SK-N-SH (cell line): ENCODE measurements around the gene CTPS1. TPM values are rescaled to one million over a fixed set of nuclear protein-coding genes. Genes with fewer than 3 reads are reported as not detected.

Experiments
- CTCF ChIA-PET: fragments of 300-600, 350-600 bp; formaldehyde crosslinking; extraction: SDS; loops from one replicate; lab custom pipeline; 2021; lab: Yijun Ruan, JAX
- POLR2A ChIA-PET: fragments of 350-600 bp; sonication (Branson Sonifier 250); formaldehyde crosslinking; extraction: SDS; loops from one replicate; lab custom pipeline; 2020; ENCODE audit warnings: antibody characterized with exemption, inconsistent platforms; lab: Yijun Ruan, JAX
- DNase-seq: peaks from one replicate; pipeline ENCODE4 v3.0.0; 2012
- H2AFZ ChIP-seq: fragments of 200-600 bp; sonication (generic); 2 replicates; pipeline ENCODE4 v1.8.1; 2016; ENCODE audit warnings: antibody characterized with exemption, mild to moderate bottlenecking, low read depth
- H3F3A ChIP-seq: fragments of 200-600 bp; sonication (generic); replicated peaks from 2 replicates; pipeline ENCODE3; 2016; ENCODE audit warnings: antibody characterized with exemption, mild to moderate bottlenecking; ENCODE audit not compliant: insufficient read depth
- H3K27ac ChIP-seq, 2 experiments: fragments of 200-500 bp in 1 of 2; fragments of 200-600 bp in 1 of 2; sonication (Bioruptor generic) in 1 of 2; sonication (generic), shearing (Covaris generic) in 1 of 2; 2 replicates each; pipeline versions ENCODE4 v1.5.1 to v1.6.1; 2014 to 2016; ENCODE audit warnings: low read depth in 2 of 2, inconsistent platforms in 1 of 2, low read length in 1 of 2, mild to moderate bottlenecking in 1 of 2, mixed read lengths in 1 of 2
- H3K27me3 ChIP-seq: fragments of 200-600 bp; sonication (generic), shearing (Covaris generic); 2 replicates; pipeline ENCODE4 v1.6.1; 2016; ENCODE audit warnings: mixed run types; ENCODE audit not compliant: insufficient read depth
- H3K36me3 ChIP-seq, 2 experiments: fragments of 200-500 bp in 1 of 2; fragments of 200-600 bp in 1 of 2; sonication (Bioruptor generic) in 1 of 2; sonication (generic) in 1 of 2; replicated peaks in 1 of 2; 2 replicates each; pipeline versions ENCODE3 to v1.5.1; 2014 to 2016; ENCODE audit warnings: low read length in 1 of 2, mild to moderate bottlenecking in 1 of 2; ENCODE audit not compliant: insufficient read depth in 2 of 2, control insufficient read depth in 1 of 2
- H3K4me1 ChIP-seq, 2 experiments: fragments of 200-500 bp in 1 of 2; fragments of 200-600 bp in 1 of 2; sonication (Bioruptor generic) in 1 of 2; sonication (generic), shearing (Covaris generic) in 1 of 2; 2 replicates each; pipeline versions ENCODE4 v1.5.1 to v1.6.1; 2014 to 2016; ENCODE audit warnings: low read depth in 1 of 2, low read length in 1 of 2, mixed run types in 1 of 2; ENCODE audit not compliant: insufficient read depth in 2 of 2, control insufficient read depth in 1 of 2
- H3K4me2 ChIP-seq: fragments of 200-600 bp; sonication (generic), shearing (Covaris generic); 2 replicates; pipeline ENCODE4 v1.6.1; 2017; ENCODE audit warnings: mixed run types
- H3K4me3 ChIP-seq, 2 experiments: fragments of 200-500 bp in 1 of 2; fragments of 200-600 bp in 1 of 2; sonication (Bioruptor generic) in 1 of 2; sonication (generic), shearing (Covaris generic) in 1 of 2; 2 replicates each; pipeline versions ENCODE4 v1.5.1 to v1.8.1; 2014 to 2016; ENCODE audit warnings: low read depth in 2 of 2, inconsistent platforms in 1 of 2, low read length in 1 of 2, mild to moderate bottlenecking in 1 of 2, mixed read lengths in 1 of 2, moderate library complexity in 1 of 2
- H3K79me2 ChIP-seq: fragments of 200-600 bp; sonication (generic); 2 replicates; pipeline ENCODE4 v1.8.1; 2017; ENCODE audit warnings: mild to moderate bottlenecking; ENCODE audit not compliant: insufficient read depth
- H3K9ac ChIP-seq: fragments of 200-600 bp; sonication (generic); 2 replicates; pipeline ENCODE4 v1.6.1; 2017; ENCODE audit warnings: mixed run types
- H3K9me2 ChIP-seq: fragments of 200-600 bp; sonication (generic); 2 replicates; pipeline ENCODE4 v1.6.1; 2017; ENCODE audit warnings: mixed run types
- H3K9me3 ChIP-seq: fragments of 200-600 bp; sonication (generic); 2 replicates; pipeline ENCODE4 v1.6.1; 2017; ENCODE audit warnings: mixed run types, mild to moderate bottlenecking, moderate library complexity
- H4K20me1 ChIP-seq: fragments of 200-600 bp; sonication (generic); 2 replicates; pipeline ENCODE4 v1.6.1; 2017; ENCODE audit warnings: mild to moderate bottlenecking, mixed run types; ENCODE audit not compliant: insufficient read depth
- ELF1 ChIP-seq: IDR thresholded peaks from 2 replicates; pipeline ENCODE4 v1.4.0; 2012
- EP300 ChIP-seq, 2 experiments: IDR thresholded peaks; 2 replicates each; pipeline versions ENCODE4 v1.4.0 to v1.6.1; 2012; ENCODE audit warnings: borderline replicate concordance in 1 of 2, low read depth in 1 of 2, low read length in 1 of 2
- FOSL2 ChIP-seq: IDR thresholded peaks from 2 replicates; pipeline ENCODE4 v1.4.0; 2012; ENCODE audit warnings: low read depth, mild to moderate bottlenecking, moderate library complexity, borderline replicate concordance
- FOXM1 ChIP-seq: IDR thresholded peaks from 2 replicates; pipeline ENCODE4 v1.4.0; 2012; ENCODE audit warnings: low read depth, mild to moderate bottlenecking
- GATA2 ChIP-seq: sonication (generic); formaldehyde crosslinking; IDR thresholded peaks from 2 replicates; pipeline ENCODE4 v1.5.0; 2020; ENCODE audit warnings: mild to moderate bottlenecking, missing genetic modification reagents
- JUND ChIP-seq: IDR thresholded peaks from 2 replicates; pipeline ENCODE4 v1.4.0; 2012
- RAD21 ChIP-seq: IDR thresholded peaks from 2 replicates; pipeline ENCODE4 v1.6.1; 2012; ENCODE audit warnings: mild to moderate bottlenecking, low read length
- RFX5 ChIP-seq: IDR thresholded peaks from 2 replicates; pipeline ENCODE4 v1.6.1; 2012; ENCODE audit warnings: mild to moderate bottlenecking, improper control_type of control experiment, low read length
- RXRA ChIP-seq: IDR thresholded peaks from 2 replicates; pipeline ENCODE4 v1.4.0; 2012; ENCODE audit warnings: low read depth, mild to moderate bottlenecking, borderline replicate concordance
- SMC3 ChIP-seq: IDR thresholded peaks from 2 replicates; pipeline ENCODE4 v1.6.1; 2012; ENCODE audit warnings: low read depth, low read length, improper control_type of control experiment
- TAF1 ChIP-seq: IDR thresholded peaks from 2 replicates; pipeline ENCODE4 v1.6.1; 2012; ENCODE audit warnings: low read depth, mild to moderate bottlenecking, low read length, moderate library complexity, borderline replicate concordance
- TEAD4 ChIP-seq: IDR thresholded peaks from 2 replicates; pipeline ENCODE4 v1.4.0; 2012; ENCODE audit warnings: mild to moderate bottlenecking, borderline replicate concordance; ENCODE audit not compliant: insufficient read depth
- WGBS: methylation state at CpG from one replicate; pipeline ENCODE4 v1.1.6; 2017; ENCODE audit warnings: low lambda C conversion rate; 5-methylcytosine and 5-hydroxymethylcytosine counted together
- polyA plus RNA-seq, 3 experiments: library from polyadenylated mRNA; depleted of rRNA; stranded (reverse); fragments of >200 nt; gene quantifications; 2 replicates each; pipeline ENCODE4 v1.2.3, GENCODE V29; 2012
- TF ChIP-seq, protein P1 (sequence below): IDR thresholded peaks from 2 replicates; pipeline ENCODE4; 2012
- TF ChIP-seq, protein P2 (sequence below): fragments of 150-350 bp; IDR thresholded peaks from 2 replicates; pipeline ENCODE4 v1.6.1; 2016; ENCODE audit warnings: mild to moderate bottlenecking, low read depth, low read length
- TF ChIP-seq, protein P3 (sequence below): IDR thresholded peaks from 2 replicates; pipeline ENCODE4 v1.4.0; 2012; ENCODE audit warnings: low read depth
- TF ChIP-seq, protein P4 (sequence below): IDR thresholded peaks from 2 replicates; pipeline ENCODE4 v1.6.1; 2012; ENCODE audit warnings: mild to moderate bottlenecking, low read depth, low read length, moderate library complexity

CTPS1 gene
- polyA plus RNA-seq, 1 of the 3 experiments (the other 2 are of a cell fraction) = 34.5 TPM

DNA sequence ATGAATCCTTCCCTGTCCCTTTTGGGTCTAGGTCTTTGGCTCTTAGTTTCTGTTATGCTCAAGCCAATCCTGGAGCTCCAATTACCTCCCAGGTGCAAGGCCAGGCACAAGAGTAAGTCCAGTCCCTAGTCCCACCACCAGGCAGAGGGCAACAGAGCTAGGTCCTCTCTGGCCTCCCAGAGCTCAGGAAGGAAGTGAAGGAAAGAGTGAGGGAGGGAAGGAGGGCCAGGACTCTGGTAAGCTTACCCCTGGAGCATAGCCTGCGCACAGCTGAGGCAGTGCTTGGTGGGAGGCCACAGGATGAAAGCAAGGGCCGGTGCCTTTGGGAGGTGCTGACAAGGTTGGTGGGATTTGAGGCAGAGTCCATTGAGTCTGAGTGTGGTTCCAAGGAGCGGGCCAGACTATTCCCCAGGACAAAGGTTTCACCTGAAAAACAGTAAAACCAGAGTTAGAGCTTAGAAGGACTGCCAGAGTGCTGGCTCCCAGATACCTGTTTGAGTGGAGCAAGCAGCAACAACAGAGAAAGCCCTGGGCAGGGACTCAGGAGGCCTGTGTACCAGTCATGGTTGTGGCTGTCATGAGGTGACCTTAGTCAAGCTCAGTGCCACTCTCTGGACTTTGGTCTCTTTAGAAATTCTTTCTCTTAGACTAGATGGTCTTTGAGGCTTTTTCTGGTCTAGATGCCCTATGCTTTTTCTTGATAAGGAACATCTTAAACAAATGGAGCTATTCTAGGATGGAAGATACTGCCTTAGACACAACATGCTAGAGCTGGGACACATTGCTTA lies 57.8 kb downstream of the CTPS1 start:
- DNase-seq = no peak
- peaks cover 4% of the 10 kb centered on the region for H3F3A ChIP-seq
- no peaks in the 10 kb centered on the region for H3K9me3 ChIP-seq
- no peak overlapping the region for H3K4me2 ChIP-seq
- H3K27me3 ChIP-seq = no peaks in the 10 kb centered on the region
- no peaks in the 10 kb centered on the region for H3K4me1 ChIP-seq
- CTCF ChIA-PET = interaction anchor here (0.6 to 3.4 kb wide), 5 partner anchors 12 to 245 kb away, joined by 3 to 12 read pairs (median 4); no protein-coding TSS in a partner anchor
- H2AFZ ChIP-seq = no peak overlapping the region
- no peak overlapping the region for H3K9ac ChIP-seq
- no peaks in the 10 kb centered on the region for H3K9me2 ChIP-seq
- POLR2A ChIA-PET = interaction anchor here (0.7 kb wide), 1 partner anchor 83 kb away, joined by 3 read pairs; no protein-coding TSS in a partner anchor
- no peak for TF ChIP-seq JUND
- TF ChIP-seq TAF1 = no peak
- TF ChIP-seq, protein P1, sequence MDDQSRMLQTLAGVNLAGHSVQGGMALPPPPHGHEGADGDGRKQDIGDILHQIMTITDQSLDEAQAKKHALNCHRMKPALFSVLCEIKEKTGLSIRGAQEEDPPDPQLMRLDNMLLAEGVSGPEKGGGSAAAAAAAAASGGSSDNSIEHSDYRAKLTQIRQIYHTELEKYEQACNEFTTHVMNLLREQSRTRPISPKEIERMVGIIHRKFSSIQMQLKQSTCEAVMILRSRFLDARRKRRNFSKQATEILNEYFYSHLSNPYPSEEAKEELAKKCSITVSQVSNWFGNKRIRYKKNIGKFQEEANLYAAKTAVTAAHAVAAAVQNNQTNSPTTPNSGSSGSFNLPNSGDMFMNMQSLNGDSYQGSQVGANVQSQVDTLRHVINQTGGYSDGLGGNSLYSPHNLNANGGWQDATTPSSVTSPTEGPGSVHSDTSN = no peak
- TF ChIP-seq, protein P2, sequence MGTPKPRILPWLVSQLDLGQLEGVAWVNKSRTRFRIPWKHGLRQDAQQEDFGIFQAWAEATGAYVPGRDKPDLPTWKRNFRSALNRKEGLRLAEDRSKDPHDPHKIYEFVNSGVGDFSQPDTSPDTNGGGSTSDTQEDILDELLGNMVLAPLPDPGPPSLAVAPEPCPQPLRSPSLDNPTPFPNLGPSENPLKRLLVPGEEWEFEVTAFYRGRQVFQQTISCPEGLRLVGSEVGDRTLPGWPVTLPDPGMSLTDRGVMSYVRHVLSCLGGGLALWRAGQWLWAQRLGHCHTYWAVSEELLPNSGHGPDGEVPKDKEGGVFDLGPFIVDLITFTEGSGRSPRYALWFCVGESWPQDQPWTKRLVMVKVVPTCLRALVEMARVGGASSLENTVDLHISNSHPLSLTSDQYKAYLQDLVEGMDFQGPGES = no peak
- no peak for TF ChIP-seq RAD21
- no peak for TF ChIP-seq GATA2
- no peak for TF ChIP-seq FOXM1
- TF ChIP-seq RXRA = no peak
- TF ChIP-seq, protein P3, sequence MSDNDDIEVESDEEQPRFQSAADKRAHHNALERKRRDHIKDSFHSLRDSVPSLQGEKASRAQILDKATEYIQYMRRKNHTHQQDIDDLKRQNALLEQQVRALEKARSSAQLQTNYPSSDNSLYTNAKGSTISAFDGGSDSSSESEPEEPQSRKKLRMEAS = no peak
- no peak overlapping the region for H3K4me3 ChIP-seq
- peaks cover 38 to 63% of the 10 kb centered on the region in 2 experiments for H3K36me3 ChIP-seq
- H3K79me2 ChIP-seq = no peaks in the 10 kb centered on the region
- H4K20me1 ChIP-seq = no peaks in the 10 kb centered on the region
- no peak overlapping the region for H3K27ac ChIP-seq
- 91% methylated on average over 3 of the region's 3 CpGs for WGBS

DNA sequence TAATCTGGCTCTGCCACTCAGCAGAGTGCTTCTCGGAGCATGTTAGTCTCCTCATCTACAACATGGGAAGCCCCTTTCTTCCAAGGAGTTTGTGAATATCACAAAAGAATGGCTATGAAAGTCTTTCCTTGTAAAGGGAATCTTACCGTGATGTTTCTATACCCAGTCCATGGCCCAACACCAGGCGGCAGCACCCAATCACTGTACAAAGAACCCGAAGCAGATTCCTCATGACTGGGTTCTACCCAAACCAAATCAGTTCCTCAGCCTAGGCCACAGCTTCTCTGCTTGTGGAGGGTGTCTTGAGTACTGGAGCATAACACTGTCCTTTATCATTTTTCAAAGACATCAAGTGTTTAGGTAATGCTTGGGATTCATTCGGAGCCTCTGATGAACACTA lies 58.6 kb downstream of the CTPS1 start:
- Histone ChIP-seq H3K27me3 (no peaks in the 10 kb centered on the region), H3K36me3 (peaks cover 31 to 63% of the 10 kb centered on the region in 2 experiments), H3K9me3 (no peaks in the 10 kb centered on the region), H4K20me1 (no peaks in the 10 kb centered on the region), H3K4me1 (no peaks in the 10 kb centered on the region), H3K79me2 (no peaks in the 10 kb centered on the region), H3F3A (peaks cover 4% of the 10 kb centered on the region), H3K4me3 (no peak overlapping the region), H3K9me2 (no peaks in the 10 kb centered on the region), H3K4me2 (no peak overlapping the region), H3K27ac (no peak overlapping the region), H2AFZ (no peak overlapping the region), H3K9ac (no peak overlapping the region)
- ChIA-PET POLR2A (no interaction called here), CTCF (interaction anchor here (1.0 to 3.4 kb wide), 5 partner anchors 12 to 245 kb away, joined by 4 to 12 read pairs (median 4); partner anchors contain the start of gene SLFNL1)
- WGBS = 92% methylated on average over 5 of the region's 5 CpGs
- no peak for DNase-seq
- TF ChIP-seq TAF1 (no peak), FOSL2 (no peak), FOXM1 (no peak), EP300 (IDR thresholded peaks at IDR 0.05; ENCODE audit: borderline replicate concordance in 1 of 2, low read depth in 1 of 2, low read length in 1 of 2) (no peak), ELF1 (no peak), RFX5 (no peak), GATA2 (no peak), SMC3 (no peak), TEAD4 (no peak)
- TF ChIP-seq, protein P4, sequence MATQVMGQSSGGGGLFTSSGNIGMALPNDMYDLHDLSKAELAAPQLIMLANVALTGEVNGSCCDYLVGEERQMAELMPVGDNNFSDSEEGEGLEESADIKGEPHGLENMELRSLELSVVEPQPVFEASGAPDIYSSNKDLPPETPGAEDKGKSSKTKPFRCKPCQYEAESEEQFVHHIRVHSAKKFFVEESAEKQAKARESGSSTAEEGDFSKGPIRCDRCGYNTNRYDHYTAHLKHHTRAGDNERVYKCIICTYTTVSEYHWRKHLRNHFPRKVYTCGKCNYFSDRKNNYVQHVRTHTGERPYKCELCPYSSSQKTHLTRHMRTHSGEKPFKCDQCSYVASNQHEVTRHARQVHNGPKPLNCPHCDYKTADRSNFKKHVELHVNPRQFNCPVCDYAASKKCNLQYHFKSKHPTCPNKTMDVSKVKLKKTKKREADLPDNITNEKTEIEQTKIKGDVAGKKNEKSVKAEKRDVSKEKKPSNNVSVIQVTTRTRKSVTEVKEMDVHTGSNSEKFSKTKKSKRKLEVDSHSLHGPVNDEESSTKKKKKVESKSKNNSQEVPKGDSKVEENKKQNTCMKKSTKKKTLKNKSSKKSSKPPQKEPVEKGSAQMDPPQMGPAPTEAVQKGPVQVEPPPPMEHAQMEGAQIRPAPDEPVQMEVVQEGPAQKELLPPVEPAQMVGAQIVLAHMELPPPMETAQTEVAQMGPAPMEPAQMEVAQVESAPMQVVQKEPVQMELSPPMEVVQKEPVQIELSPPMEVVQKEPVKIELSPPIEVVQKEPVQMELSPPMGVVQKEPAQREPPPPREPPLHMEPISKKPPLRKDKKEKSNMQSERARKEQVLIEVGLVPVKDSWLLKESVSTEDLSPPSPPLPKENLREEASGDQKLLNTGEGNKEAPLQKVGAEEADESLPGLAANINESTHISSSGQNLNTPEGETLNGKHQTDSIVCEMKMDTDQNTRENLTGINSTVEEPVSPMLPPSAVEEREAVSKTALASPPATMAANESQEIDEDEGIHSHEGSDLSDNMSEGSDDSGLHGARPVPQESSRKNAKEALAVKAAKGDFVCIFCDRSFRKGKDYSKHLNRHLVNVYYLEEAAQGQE = no peak
- TF ChIP-seq, protein P2 = no peak
- TF ChIP-seq, protein P3 = no peak
